Lung (tissue), 12 donors: ENCODE measurements around the gene DCUN1D2. TPM values are rescaled to one million over a fixed set of nuclear protein-coding genes. Genes with fewer than 3 reads are reported as not detected.

Experiments used
- ATAC-seq: fragments of 200-7000 bp; cut with Tn5 transposase; one replicate; pipeline ENCODE4 v1.9.1; 2020; ENCODE audit warnings: moderate number of reproducible peaks; ENCODE audit not compliant: insufficient read depth, low FRiP score
- DNase-seq, 3 donors: peaks; one replicate each; pipeline ENCODE4 v3.0.0-alpha.2; 2013 to 2017
- H3K27ac ChIP-seq, 2 donors: one replicate each; pipeline ENCODE4 v1.5.1; 2013; ENCODE audit warnings: mild to moderate bottlenecking in 2 of 2, moderate library complexity in 2 of 2, control low read depth in 1 of 2, inconsistent platforms in 1 of 2, low read depth in 1 of 2, low read length in 1 of 2
- H3K27me3 ChIP-seq, 3 donors: one replicate each; pipeline ENCODE4 v1.5.1; 2013; ENCODE audit warnings: low read length in 2 of 3; ENCODE audit not compliant: control insufficient read depth in 3 of 3, insufficient read depth in 3 of 3
- H3K36me3 ChIP-seq, 4 donors: one replicate each; pipeline ENCODE4 v1.5.1; 2013; ENCODE audit warnings: low read length in 4 of 4, mild to moderate bottlenecking in 1 of 4, moderate library complexity in 1 of 4; ENCODE audit not compliant: control insufficient read depth in 4 of 4, insufficient read depth in 4 of 4
- H3K4me1 ChIP-seq, 5 donors: one replicate each; pipeline ENCODE4 v1.5.1; 2013; ENCODE audit warnings: low read length in 5 of 5, mild to moderate bottlenecking in 2 of 5, moderate library complexity in 1 of 5; ENCODE audit not compliant: control insufficient read depth in 5 of 5, insufficient read depth in 5 of 5
- H3K4me3 ChIP-seq: one replicate; pipeline ENCODE4 v1.5.1; 2013; ENCODE audit warnings: mild to moderate bottlenecking, control low read depth, moderate library complexity
- H3K9ac ChIP-seq, 2 donors: one replicate each; pipeline ENCODE4 v1.5.1; 2013; ENCODE audit warnings: low read length in 2 of 2, control low read depth in 1 of 2; ENCODE audit not compliant: insufficient read depth in 1 of 2
- H3K9me3 ChIP-seq, 4 donors: one replicate each; pipeline ENCODE4 v1.5.1; 2013; ENCODE audit warnings: low read length in 3 of 4, mild to moderate bottlenecking in 1 of 4, moderate library complexity in 1 of 4; ENCODE audit not compliant: control insufficient read depth in 4 of 4, insufficient read depth in 3 of 4
- CTCF ChIP-seq: IDR thresholded peaks from 2 replicates; pipeline ENCODE4 v1.5.1; 2012; ENCODE audit warnings: mild to moderate bottlenecking; ENCODE audit errors: control extremely low read depth, extremely low read depth
- WGBS, 2 donors: extraction: QIAGEN DNeasy Blood & Tissue Kit; methylation state at CpG; one replicate each; pipeline ENCODE4 v1.1.7; 2013; 5-methylcytosine and 5-hydroxymethylcytosine counted together
- polyA plus RNA-seq, 2 donors: library from polyadenylated mRNA; stranded (reverse); fragments of 200-250 nt; gene quantifications; one replicate each; pipeline ENCODE4 v1.2.1, GENCODE V29; 2013
- total RNA-seq, 2 donors: library from RNA; depleted of rRNA in 1 of 2; stranded (reverse); fragments of >200 nt in 1 of 2; gene quantifications; one replicate each; pipeline ENCODE4 v1.2.1, GENCODE V29; 2014 to 2021
- donor health status: control.
- donor health status: control.
- donor health status: Bipolar disorder and iron deficiency.
- donor health status: healthy.
- donor health status: DM: yes; HTN: yes; CAD: no.

DCUN1D2 gene
- total and polyA plus RNA-seq, 4 donors = 6.9 to 21.1 (median 13.8) TPM

- peaks cover 0 to 16% (median 2%) of the 10 kb centered on the region in 3 donors for H3K27me3 ChIP-seq
- peaks cover 0 to 41% (median 10%) of the 10 kb centered on the region in 4 donors for H3K36me3 ChIP-seq
- H3K27ac ChIP-seq = no peak overlapping the region
- TF ChIP-seq CTCF = no peak
- peaks cover 0 to 16% (median 2%) of the 10 kb centered on the region in 5 donors for H3K4me1 ChIP-seq
- peaks cover 0 to 2% (median 0%) of the 10 kb centered on the region in 4 donors for H3K9me3 ChIP-seq
- no peak overlapping the region for H3K4me3 ChIP-seq
- WGBS, 2 donors = 85 to 88% methylated on average over 24 of the region's 24 CpGs
- DNase-seq (peak; percentile 39 to 53 (median 45)), ATAC-seq (no peak)
- H3K9ac ChIP-seq = no peak overlapping the region
Measured at GRCh38 chr13:113533161-113533840, 42.8 kb upstream of the DCUN1D2 start.

GRCh38 chr13:113532156-113532806 lies 41.8 kb upstream of the DCUN1D2 start:
- peaks cover 0 to 16% (median 5%) of the 10 kb centered on the region in 5 donors for H3K4me1 ChIP-seq
- H3K36me3 ChIP-seq = peaks cover 0 to 37% (median 10%) of the 10 kb centered on the region in 4 donors
- H3K27me3 ChIP-seq = peaks cover 0 to 9% (median 2%) of the 10 kb centered on the region in 3 donors
- no peaks in the 10 kb centered on the region for H3K9me3 ChIP-seq
- H3K27ac ChIP-seq = no peak overlapping the region
- H3K9ac ChIP-seq = no peak overlapping the region
- no peak overlapping the region for H3K4me3 ChIP-seq
- WGBS, 2 donors = 82 to 84% methylated on average over 14 to 16 of the region's 16 CpGs
- TF ChIP-seq CTCF = no peak
- DNase-seq (no peak), ATAC-seq (no peak)

GRCh38 chr13:113531041-113531873 lies 40.7 kb upstream of the DCUN1D2 start:
- no peaks in the 10 kb centered on the region for H3K9me3 ChIP-seq
- H3K4me1 ChIP-seq = peaks cover 0 to 16% (median 5%) of the 10 kb centered on the region in 5 donors
- DNase-seq (no peak), ATAC-seq (no peak)
- WGBS, 2 donors = 98% methylated on average over 49 of the region's 49 CpGs
- H3K27ac ChIP-seq = no peak overlapping the region
- H3K27me3 ChIP-seq = peaks cover 0 to 9% (median 2%) of the 10 kb centered on the region in 3 donors
- TF ChIP-seq CTCF = no peak
- H3K4me3 ChIP-seq = no peak overlapping the region
- H3K36me3 ChIP-seq = peaks cover 0 to 35% (median 12%) of the 10 kb centered on the region in 4 donors
- no peak overlapping the region for H3K9ac ChIP-seq
